GM21619 (cell line): ENCODE measurements around the gene SCN3B.

Experiments used
- ATAC-seq: cut with Tn5 transposase; IDR thresholded peaks from one replicate; pipeline ENCODE4 v1.9.1; 2021; ENCODE audit not compliant: unreplicated experiment

The SCN3B gene, protein sequence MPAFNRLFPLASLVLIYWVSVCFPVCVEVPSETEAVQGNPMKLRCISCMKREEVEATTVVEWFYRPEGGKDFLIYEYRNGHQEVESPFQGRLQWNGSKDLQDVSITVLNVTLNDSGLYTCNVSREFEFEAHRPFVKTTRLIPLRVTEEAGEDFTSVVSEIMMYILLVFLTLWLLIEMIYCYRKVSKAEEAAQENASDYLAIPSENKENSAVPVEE

DNA sequence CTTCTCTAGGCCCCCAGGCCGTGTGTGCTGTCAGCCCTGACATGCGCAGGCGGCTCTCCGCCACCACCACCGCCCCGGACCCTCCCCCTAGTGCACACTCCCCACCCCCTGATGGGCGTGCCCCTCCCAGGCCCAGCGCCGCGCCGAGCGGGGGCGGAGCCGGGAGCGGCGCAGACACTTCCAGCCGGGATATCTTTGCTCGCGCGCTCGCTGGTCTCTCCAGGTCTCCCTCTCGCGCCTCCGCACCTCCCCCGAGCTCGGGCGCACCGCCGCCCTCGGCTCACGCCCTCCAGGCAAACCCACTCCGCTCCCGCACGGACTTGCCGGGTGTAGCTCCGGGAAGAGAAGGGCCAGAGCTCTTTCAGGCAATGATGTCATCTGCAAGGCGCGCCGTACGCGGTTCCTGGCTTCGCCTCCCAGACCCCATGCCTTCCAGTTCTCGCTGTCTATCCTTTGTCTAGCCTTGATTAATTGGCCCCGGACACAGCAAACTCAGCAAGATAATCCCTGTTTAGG is at the start of gene SCN3B:
TSS of gene SCN3B (minus strand) at position 59 of the 516 bp plus-strand sequence. CDS start 823 bp downstream, outside the sequence.
- ATAC-seq = peak; percentile 61

- ATAC-seq = no peak
Measured at GRCh38 chr11:123702696-123703095, 48.3 kb upstream of the SCN3B start.

DNA sequence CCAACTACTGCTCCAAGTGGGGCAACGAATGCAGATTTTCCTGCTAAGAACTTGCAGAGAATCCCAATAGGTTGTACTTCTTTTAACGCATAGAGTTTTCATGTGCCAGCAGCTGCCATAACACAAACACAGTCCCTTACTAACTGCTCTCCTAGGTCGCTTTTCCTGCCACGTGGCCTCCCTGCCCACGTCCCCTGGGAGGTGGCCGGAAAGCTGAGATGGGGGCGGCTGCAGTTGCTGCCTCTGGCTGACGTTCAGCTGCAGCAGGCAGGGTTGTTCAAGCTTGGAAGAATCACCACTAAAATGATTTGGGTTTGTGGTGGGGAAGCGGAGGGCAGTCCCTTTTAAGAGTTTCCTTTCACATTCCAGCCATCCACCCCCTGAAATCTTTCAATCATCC is 47.7 kb upstream of the SCN3B start:
- ATAC-seq = no peak

- no peak for ATAC-seq
Measured at GRCh38 chr11:123700772-123701171, 46.3 kb upstream of the SCN3B start.

DNA sequence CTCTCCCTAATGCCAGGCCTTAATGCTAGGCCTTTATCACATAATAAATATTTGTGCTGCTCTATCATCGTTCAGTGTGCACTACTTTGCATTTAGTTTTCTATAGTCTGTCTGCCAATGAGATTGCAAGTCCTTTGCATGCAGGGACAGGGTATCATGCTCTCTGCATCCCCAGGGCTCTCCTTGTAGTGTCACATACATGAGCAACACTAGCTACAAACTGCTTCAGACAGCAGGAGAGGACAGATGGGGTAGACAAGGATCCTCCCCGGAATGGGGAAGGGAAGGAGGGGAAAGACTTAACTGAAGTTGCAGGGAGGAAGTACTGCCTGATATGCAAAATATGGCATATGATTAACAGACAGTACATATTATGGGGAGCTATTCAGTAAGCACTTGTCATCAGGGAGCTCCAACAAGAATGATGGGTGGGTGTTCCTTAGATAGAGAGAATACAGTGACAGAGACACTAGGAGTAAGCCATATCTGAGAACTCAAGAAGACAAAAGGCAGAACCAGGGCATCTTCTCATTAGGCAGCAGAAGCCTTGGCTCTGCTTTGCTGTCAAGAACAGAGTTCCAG is 44.2 kb upstream of the SCN3B start:
- ATAC-seq = no peak

- ATAC-seq = no peak
Measured at GRCh38 chr11:123696183-123696582, 41.8 kb upstream of the SCN3B start.

DNA sequence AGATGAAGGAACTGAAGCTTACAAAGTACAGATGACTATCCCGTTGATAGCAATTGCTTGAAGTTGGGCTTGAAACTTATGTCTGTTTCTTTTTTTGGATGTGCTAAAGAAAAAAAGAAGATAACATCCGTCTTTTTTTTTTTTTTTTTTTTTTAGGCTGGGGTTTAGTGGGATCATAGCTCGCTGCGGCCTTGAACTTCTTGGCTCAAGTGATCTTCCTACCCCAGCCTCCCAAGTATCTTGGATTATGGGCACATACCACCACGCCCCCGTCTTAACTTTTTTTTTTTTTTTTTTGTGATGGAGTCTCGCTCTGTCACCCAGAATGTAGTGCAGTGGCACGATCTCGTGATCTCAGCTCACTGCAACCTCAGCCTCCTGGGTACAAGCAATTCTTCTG is 40.8 kb upstream of the SCN3B start:
- ATAC-seq = no peak

DNA sequence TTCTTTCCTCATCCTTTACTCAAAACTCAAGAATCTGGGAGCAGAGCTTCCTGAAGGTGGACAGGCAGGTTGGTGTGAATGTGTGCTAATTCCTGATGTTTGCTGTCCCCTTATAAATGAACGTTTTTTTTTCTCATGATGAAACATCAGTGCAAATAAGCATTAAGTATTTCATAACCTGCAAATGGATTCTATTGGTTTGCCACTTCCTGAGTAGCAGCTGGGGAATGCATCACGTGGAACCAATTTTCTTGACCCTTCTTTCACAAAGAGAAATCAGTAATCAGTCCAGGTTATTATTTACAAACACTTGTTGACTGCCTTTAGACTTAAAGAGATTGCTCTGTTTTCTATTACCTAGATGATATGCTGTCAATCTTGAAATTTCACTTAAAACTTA is 40.1 kb upstream of the SCN3B start:
- ATAC-seq = no peak

DNA sequence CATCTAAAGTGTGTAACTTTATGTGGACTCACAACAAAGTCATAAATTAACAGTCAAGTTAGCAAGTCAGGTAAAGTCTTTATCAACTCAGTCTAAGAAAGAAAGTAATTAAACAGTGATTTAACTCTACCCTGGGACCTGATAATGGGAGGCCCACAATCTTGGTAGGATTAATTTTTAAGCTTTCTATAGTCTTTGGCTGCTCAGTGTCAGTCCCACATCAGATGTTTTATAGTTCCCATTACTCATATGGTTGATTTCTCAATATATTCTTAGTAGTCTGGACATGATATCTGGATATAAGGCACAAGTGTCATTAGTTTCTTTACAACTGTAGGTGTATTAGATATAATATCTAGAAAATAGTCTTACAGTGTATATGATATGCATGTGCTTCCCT is 38.5 kb upstream of the SCN3B start:
- ATAC-seq = no peak

DNA sequence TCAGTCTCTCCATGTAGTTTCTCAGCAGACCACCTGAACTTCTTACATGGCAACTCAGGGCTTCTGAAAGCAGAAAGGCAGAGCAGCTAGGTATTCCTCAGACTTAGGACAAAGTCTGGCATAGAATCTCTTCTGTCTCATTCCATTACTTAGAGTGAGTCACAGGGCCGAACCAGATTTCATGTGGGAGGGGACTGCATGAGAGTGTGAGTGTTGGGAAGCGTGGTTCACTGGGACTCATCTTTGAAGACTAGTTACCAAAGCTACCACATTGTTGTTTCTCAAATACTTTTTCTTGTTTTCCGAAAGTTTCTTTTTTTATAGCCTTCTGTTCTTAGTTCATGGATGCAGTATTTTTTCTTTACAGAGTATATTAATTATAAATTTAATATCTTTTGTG is 36.1 kb upstream of the SCN3B start:
- no peak for ATAC-seq

DNA sequence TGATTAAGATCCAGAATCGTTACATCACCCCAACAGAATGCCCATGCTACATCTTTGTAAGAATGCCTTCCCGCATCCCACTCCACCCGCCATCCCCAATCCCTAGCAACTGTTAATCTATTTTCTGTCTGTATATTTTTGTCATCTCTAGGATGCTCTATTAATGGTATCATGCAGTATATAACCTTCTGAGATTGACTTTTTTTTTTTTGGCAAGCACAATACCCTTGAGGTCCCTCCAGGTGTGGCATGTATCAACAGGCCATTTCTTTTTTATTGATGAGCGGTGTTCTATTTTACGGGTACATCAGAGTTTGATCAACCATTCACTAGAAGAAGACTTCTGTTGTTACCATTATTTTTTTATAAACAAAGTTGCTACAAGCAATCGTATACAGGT is 30.2 kb upstream of the SCN3B start:
- ATAC-seq = no peak

DNA sequence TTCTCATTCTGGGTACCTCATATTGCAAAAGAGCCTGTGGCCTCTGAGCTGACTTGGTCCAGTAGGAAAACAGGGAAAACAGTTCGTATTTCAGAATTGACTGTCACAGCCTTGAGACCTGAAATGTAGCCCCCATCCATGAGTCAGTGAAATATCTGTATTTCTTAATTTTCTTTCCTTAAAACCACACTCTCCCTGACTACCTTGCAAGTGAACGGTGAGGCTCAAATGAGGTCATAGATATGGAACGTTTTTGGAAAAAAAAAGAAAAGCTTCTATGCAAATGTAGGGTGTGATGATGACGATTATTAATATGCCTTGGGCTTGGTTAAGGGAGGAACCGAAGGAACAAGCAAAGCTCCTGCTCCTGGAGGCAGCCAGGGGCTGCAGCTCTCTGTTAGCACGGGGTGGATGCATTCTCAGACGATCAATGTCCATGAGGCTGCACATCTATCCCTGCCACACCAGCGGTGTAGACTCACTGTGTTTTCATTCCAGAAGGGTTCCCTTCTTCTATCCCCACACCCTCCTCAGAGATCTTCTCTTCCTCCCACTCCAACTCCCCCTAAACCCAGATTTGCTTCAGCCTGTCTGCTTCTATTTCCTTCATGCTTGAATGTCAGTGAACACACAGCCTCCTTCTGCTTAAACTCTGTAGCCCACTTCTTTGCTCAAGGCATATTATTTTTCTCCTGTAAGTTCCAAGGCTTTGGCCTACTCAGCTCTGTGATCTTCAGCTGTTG is 29.2 kb upstream of the SCN3B start:
- ATAC-seq = no peak

DNA sequence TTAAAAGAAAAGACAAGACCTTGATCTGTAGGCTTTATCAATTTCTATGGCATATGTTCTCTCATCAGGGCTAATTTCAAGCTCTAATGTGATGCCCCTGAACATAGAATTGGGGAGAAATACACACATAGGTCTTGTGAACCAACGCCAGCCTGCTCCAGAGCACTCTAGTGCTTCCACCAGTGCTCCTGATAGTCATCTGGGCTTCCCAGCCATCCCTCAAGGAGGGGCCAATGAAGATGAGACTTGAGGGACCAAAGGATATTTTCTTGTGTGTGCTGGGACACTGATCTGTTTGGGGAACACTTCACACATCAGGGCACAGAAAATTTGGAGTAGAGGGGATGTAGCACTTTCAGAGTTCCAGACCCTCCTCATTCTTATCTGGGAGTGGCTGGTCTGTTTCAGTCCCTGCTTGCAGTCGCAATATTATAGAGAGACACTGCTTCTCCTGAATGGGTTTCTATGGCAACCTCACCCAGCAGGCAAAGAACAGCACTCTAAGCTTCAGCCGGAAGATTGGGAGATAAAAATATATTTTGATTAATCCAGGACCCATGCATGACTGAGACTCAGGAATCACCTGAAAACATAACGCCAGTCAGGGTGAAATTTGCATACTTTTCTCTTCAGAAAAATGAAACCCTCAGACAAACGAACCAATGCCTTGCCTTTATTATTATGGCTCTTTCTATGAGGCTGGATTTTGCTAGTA is 28.4 kb upstream of the SCN3B start:
- ATAC-seq = no peak

- no peak for ATAC-seq
Measured at GRCh38 chr11:123681030-123681429, 26.6 kb upstream of the SCN3B start.

DNA sequence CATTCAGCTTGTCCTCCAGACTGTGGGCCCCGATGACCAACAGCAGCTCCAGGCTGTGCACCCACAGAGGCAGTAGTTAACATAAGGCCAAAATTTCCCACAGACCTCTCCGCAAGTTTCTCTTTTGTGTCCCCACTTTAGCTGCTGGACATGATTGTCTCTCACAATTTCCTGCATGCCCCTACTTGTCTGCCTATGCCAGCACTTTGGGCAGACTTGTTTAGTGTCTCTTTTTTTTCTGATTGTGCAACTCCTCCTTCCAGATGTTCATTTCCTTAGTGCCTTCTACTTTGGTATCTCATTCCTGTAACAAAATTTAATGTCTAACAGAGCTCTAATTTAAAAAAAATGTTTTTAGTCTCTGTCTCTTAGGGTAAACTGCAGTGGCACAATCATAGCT is 23.8 kb upstream of the SCN3B start:
- ATAC-seq = no peak

- no peak for ATAC-seq
Measured at GRCh38 chr11:123677510-123677909, 23.1 kb upstream of the SCN3B start.

GRCh38 chr11:123674297-123674696 is 19.9 kb upstream of the SCN3B start:
- ATAC-seq = no peak

- ATAC-seq = no peak
Measured at GRCh38 chr11:123672568-123672967, 18.1 kb upstream of the SCN3B start.

- ATAC-seq = no peak
Measured at GRCh38 chr11:123671534-123671933, 17.1 kb upstream of the SCN3B start.

- ATAC-seq = no peak
Measured at GRCh38 chr11:123670081-123670480, 15.7 kb upstream of the SCN3B start.

GRCh38 chr11:123665306-123665705 is 10.9 kb upstream of the SCN3B start:
- ATAC-seq = no peak

- peak; percentile 92 for ATAC-seq
Measured at GRCh38 chr11:123659965-123660364, 5.5 kb upstream of the SCN3B start.
